Measurements from ENCODE around the gene WNK1. TPM values are rescaled to one million over a fixed set of nuclear protein-coding genes. Genes with fewer than 3 reads are reported as not detected.

Gene WNK1
- total and polyA plus RNA-seq, 7 donors: 40.7 to 272 (median 230) TPM

- Histone ChIP-seq H3K4me1 (no peaks in the 10 kb centered on the region), H3K4me3 (no peak overlapping the region), H3K27ac (no peak overlapping the region), H3K27me3 (ENCODE audit: insufficient read depth in 3 of 3, low read length in 2 of 3) (no peaks in the 10 kb centered on the region), H3K36me3 (ENCODE audit: insufficient read depth in 1 of 2, low read depth in 1 of 2) (peaks cover 20 to 97% of the 10 kb centered on the region in 2 donors), H3K9me3 (no peaks in the 10 kb centered on the region)
- no peak for TF ChIP-seq CTCF (IDR thresholded peaks at IDR 0.05)
- ATAC-seq: no peak
- WGBS, 3 donors: 82 to 87% (median 85%) methylated on average over 4 of the region's 4 CpGs
- DNase-seq: no peak
- intact Hi-C loops (cut with DNase I): loop anchor here (5.0 to 10.0 kb wide), 2 partner anchors 42 to 54 kb away; no protein-coding TSS in a partner anchor
Measured at GRCh38 chr12:880656-881055, 128.3 kb downstream of the WNK1 start.

DNA sequence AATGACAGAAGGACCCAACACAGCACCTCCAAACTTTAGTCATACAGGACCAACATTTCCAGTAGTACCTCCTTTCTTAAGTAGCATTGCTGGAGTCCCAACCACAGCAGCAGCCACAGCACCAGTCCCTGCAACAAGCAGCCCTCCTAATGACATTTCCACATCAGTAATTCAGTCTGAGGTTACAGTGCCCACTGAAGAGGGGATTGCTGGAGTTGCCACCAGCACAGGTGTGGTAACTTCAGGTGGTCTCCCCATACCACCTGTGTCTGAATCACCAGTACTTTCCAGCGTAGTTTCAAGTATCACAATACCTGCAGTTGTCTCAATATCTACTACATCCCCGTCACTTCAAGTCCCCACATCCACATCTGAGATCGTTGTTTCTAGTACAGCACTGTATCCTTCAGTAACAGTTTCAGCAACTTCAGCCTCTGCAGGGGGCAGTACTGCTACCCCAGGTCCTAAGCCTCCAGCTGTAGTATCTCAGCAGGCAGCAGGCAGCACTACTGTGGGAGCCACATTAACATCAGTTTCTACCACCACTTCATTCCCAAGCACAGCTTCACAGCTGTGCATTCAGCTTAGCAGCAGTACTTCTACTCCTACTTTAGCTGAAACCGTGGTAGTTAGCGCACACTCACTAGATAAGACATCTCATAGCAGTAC lies 132.5 kb downstream of the WNK1 start:
- no peak overlapping the region for H3K27ac ChIP-seq
- DNase-seq: no peak
- H3K4me3 ChIP-seq: no peak overlapping the region
- intact Hi-C loops (cut with DNase I): loop anchor here (5.0 to 10.0 kb wide), 2 partner anchors 37 to 50 kb away; no protein-coding TSS in a partner anchor
- H3K9me3 ChIP-seq: no peaks in the 10 kb centered on the region
- TF ChIP-seq CTCF (IDR thresholded peaks at IDR 0.05): no peak
- peak in 1 of 4 donors; percentile 11 for ATAC-seq
- H3K4me1 ChIP-seq: no peaks in the 10 kb centered on the region
- 92 to 93% (median 93%) methylated on average over 5 of the region's 5 CpGs for WGBS, 3 donors
- no peaks in the 10 kb centered on the region for H3K27me3 ChIP-seq (ENCODE audit: insufficient read depth in 3 of 3, low read length in 2 of 3)
- H3K36me3 ChIP-seq (ENCODE audit: insufficient read depth in 1 of 2, low read depth in 1 of 2): peaks cover 20 to 100% of the 10 kb centered on the region in 2 donors

- peak in 1 of 4 donors; percentile 8 for ATAC-seq
- no peak overlapping the region for H3K4me3 ChIP-seq
- no peaks in the 10 kb centered on the region for H3K27me3 ChIP-seq (ENCODE audit: insufficient read depth in 3 of 3, low read length in 2 of 3)
- TF ChIP-seq CTCF (IDR thresholded peaks at IDR 0.05): no peak
- H3K36me3 ChIP-seq (ENCODE audit: insufficient read depth in 1 of 2, low read depth in 1 of 2): peaks cover 14 to 100% of the 10 kb centered on the region in 2 donors
- H3K9me3 ChIP-seq: no peaks in the 10 kb centered on the region
- no peak overlapping the region for H3K27ac ChIP-seq
- DNase-seq: no peak
- H3K4me1 ChIP-seq: no peaks in the 10 kb centered on the region
- 94 to 99% (median 95%) methylated on average over 2 of the region's 2 CpGs for WGBS, 3 donors
- intact Hi-C loops (cut with DNase I): loop anchor here in 1 of 2 donors (10.0 kb wide), 1 partner anchor 49 kb away; no protein-coding TSS in a partner anchor
Measured at GRCh38 chr12:885701-886100, 133.3 kb downstream of the WNK1 start.

DNA sequence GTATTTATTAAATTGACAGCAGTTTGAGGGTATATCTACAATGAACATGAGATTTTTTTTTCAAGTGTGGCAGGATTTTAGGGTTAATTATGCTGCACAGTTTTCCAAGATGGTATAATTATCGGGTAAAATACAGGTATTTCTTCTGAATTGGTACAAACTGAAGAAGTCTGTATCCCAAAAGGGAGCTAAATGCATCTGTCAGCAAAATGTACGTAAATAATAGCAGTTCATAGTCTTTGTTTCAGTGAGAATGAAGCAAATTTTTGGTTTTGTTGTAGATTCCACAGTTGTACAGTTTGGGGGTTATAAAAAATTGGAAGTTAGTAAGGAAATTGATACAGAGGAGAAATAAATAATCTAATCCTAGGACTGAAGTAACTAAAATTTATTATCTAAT lies 133.8 kb downstream of the WNK1 start:
- no peak overlapping the region for H3K4me3 ChIP-seq
- intact Hi-C loops (cut with DNase I): loop anchor here in 1 of 2 donors (10.0 kb wide), 1 partner anchor 49 kb away; no protein-coding TSS in a partner anchor
- no peak overlapping the region for H3K27ac ChIP-seq
- no peaks in the 10 kb centered on the region for H3K9me3 ChIP-seq
- DNase-seq: no peak
- 90 to 97% (median 94%) methylated on average over 2 of the region's 2 CpGs for WGBS, 3 donors
- no peak for TF ChIP-seq CTCF (IDR thresholded peaks at IDR 0.05)
- H3K4me1 ChIP-seq: no peaks in the 10 kb centered on the region
- no peaks in the 10 kb centered on the region for H3K27me3 ChIP-seq (ENCODE audit: insufficient read depth in 3 of 3, low read length in 2 of 3)
- peaks cover 11 to 100% of the 10 kb centered on the region in 2 donors for H3K36me3 ChIP-seq (ENCODE audit: insufficient read depth in 1 of 2, low read depth in 1 of 2)
- no peak for ATAC-seq
